PC-9 (cell line): ENCODE results near the gene NECAB3.
"Not testable (repeated sequence)": the region's sequence is repeated elsewhere in the genome, so short reads cannot be mapped to it uniquely, and the experiment has no call there.

Experiments
- EZH2 ChIP-seq: fragments of 200-600 bp; sonication (generic); IDR thresholded peaks from 2 replicates; pipeline ENCODE4 v1.8.0; 2017; ENCODE audit warnings: antibody characterized with exemption, low read depth
- TF ChIP-seq, protein P1 (sequence below): fragments of 200-600 bp; sonication (generic); conservative IDR thresholded peaks from 2 replicates; pipeline ENCODE4 v1.6.1; 2017; ENCODE audit warnings: mixed run types, antibody characterized with exemption, mild to moderate bottlenecking, moderate library complexity

- TF ChIP-seq, protein P1, sequence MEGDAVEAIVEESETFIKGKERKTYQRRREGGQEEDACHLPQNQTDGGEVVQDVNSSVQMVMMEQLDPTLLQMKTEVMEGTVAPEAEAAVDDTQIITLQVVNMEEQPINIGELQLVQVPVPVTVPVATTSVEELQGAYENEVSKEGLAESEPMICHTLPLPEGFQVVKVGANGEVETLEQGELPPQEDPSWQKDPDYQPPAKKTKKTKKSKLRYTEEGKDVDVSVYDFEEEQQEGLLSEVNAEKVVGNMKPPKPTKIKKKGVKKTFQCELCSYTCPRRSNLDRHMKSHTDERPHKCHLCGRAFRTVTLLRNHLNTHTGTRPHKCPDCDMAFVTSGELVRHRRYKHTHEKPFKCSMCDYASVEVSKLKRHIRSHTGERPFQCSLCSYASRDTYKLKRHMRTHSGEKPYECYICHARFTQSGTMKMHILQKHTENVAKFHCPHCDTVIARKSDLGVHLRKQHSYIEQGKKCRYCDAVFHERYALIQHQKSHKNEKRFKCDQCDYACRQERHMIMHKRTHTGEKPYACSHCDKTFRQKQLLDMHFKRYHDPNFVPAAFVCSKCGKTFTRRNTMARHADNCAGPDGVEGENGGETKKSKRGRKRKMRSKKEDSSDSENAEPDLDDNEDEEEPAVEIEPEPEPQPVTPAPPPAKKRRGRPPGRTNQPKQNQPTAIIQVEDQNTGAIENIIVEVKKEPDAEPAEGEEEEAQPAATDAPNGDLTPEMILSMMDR, result not testable (repeated sequence)
- not testable (repeated sequence) for TF ChIP-seq EZH2
Measured at GRCh38 chr20:33698966-33699365, 24.7 kb upstream of the NECAB3 start.
